ENCODE measurements around the gene EEF1AKMT3. TPM values are rescaled to one million over a fixed set of nuclear protein-coding genes. Genes with fewer than 3 reads are reported as not detected.

EEF1AKMT3 gene
- total and polyA plus RNA-seq, 2 of the 4 experiments (the other 2 are of a cell fraction) = 3.2 to 8.1 TPM

DNA sequence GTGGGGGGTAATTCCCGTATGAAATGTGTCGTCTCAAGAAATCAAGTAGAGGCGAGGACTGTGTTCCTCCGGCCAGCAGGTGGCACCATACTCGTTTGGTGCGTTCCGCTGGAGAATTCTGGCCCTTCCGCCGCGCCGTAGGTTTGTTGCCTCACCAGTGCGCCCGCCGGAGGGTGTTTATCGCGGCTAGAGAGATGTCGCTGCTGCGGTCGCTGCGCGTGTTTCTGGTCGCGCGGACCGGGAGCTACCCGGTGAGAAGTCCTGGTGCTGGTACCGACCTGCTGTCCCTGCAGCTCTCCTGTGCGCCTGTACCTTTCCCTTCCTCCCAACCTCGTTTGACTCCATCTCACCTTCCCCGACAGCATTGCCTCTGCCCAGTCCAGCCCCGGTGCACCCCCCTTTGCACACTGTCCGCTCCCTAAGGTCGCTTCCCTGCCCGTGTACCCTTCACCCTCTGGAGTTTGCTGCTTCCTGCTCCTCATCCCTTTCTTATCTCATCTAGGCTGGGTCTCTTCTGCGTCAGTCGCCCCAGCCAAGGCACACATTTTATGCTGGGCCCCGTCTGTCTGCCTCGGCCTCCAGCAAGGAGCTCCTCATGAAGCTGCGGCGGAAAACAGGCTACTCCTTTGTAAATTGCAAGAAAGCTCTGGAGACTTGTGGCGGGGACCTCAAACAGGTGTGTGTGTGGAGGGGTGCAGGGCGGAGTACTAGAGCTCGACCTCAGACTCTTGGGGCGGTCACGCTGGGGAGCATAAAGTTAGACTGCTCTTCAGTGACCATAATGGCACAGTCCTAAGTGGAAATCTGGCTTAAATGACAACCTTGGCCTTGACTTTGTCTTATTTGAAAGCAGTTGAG is 10.4 kb downstream of the EEF1AKMT3 start, which contains the start of gene TSFM:
TSS of gene TSFM (plus strand) at position 180 of the 858 bp plus-strand sequence. CDS start at position 195, 15 bp downstream.
- Histone ChIP-seq H3K4me2 (ENCODE audit: low read depth, low read length) (peak within 1 kb of the TSS; percentile 98), H3K79me1 (ENCODE audit: low read depth in 1 of 2, low read length in 2 of 2) (peaks cover 14 to 24% of the 10 kb centered on the region in 2 experiments; a peak in 3 of 4 replicates), H2BK5ac (ENCODE audit: low read depth, low read length, poor library complexity, severe bottlenecking) (peak within 1 kb of the TSS; percentile 63), H3K9me1 (ENCODE audit: insufficient read depth, low read length) (no peaks in the 10 kb centered on the region), H2BK15ac (ENCODE audit: low read depth, low read length) (no peak within 1 kb of the TSS), H3K23ac (ENCODE audit: low read depth, low read length) (peak within 1 kb of the TSS; percentile 69; the same call in 1 of the 2 replicates), H3K4ac (ENCODE audit: low read depth, low read length) (peak within 1 kb of the TSS; percentile 80), H3K4me3 (ENCODE audit: insufficient read depth, low read depth, low read length) (peak within 1 kb of the TSS; percentile 94), H3K56ac (ENCODE audit: extremely low read depth, insufficient read depth, low read length) (peak within 1 kb of the TSS; percentile 72), H4K20me1 (ENCODE audit: insufficient read depth, low read length) (no peaks in the 10 kb centered on the region), H2AFZ (replicated peaks; ENCODE audit: low read length, poor library complexity) (peak within 1 kb of the TSS; percentile 98), H4K91ac (ENCODE audit: insufficient read depth, low read depth, low read length) (peak within 1 kb of the TSS; percentile 70), H3K14ac (replicated peaks; ENCODE audit: low read depth, low read length) (peak within 1 kb of the TSS; percentile 82; the same call in 1 of the 2 replicates), H2AK9ac (replicated peaks; ENCODE audit: low read depth, low read length, poor library complexity) (peak within 1 kb of the TSS; percentile 94), H3K36me3 (ENCODE audit: control insufficient read depth, insufficient read depth, low read length) (peaks cover 8% of the 10 kb centered on the region), H3K27ac (ENCODE audit: insufficient read depth, low read length) (peak within 1 kb of the TSS; percentile 73), H3K4me1 (ENCODE audit: control insufficient read depth, insufficient read depth, low read length) (0 out of 2 replicates have a peak, but pooled peaks cover 2% of the 10 kb centered on the region), H2AK5ac (ENCODE audit: low read depth, low read length) (peak within 1 kb of the TSS; percentile 62), H4K5ac (ENCODE audit: low read depth, low read length) (peak within 1 kb of the TSS; percentile 88), H3K9ac (ENCODE audit: low read depth, low read length) (peak within 1 kb of the TSS; percentile 92), H3K27me3 (ENCODE audit: control insufficient read depth, insufficient read depth, low read length) (no peaks in the 10 kb centered on the region), H3K9me3 (ENCODE audit: control insufficient read depth, insufficient read depth, low read length) (no peaks in the 10 kb centered on the region), H2BK120ac (ENCODE audit: low read depth, low read length) (no peak within 1 kb of the TSS), H4K8ac (ENCODE audit: low read depth in 2 of 2, low read length in 2 of 2) (peak within 1 kb of the TSS; percentile 63 to 96), H2BK20ac (ENCODE audit: low read depth, low read length) (no peak within 1 kb of the TSS), H3K18ac (ENCODE audit: low read depth, low read length) (no peak within 1 kb of the TSS)
- no TSS peak for BruUV-seq (replicated peaks)
- ChIA-PET POLR2A (ENCODE audit: unreplicated experiment) (interaction anchor here (0.9 kb wide), 1 partner anchor 11 kb away, joined by 4 read pairs; no protein-coding TSS in a partner anchor), CTCF (interaction anchor here (0.6 to 1.0 kb wide), 7 partner anchors 15 to 1868 kb away, joined by 3 to 6 read pairs (median 3); no protein-coding TSS in a partner anchor)
- in situ Hi-C loops (cut with MboI; ENCODE audit: low sequenced_read_pairs) = no loop called here
- ATAC-seq (ENCODE audit: low read depth) (peak; percentile 98), DNase-seq (peak; percentile 93)
- 1% methylated on average over 14 of the region's 45 CpGs; no CpG with 5 or more reads in 1 of the 2 experiments for WGBS, 2 experiments (ENCODE audit: extremely low coverage in 2 of 2, insufficient read length in 1 of 2)
- dilution Hi-C loops (cut with HindIII; ENCODE audit: low sequenced_read_pairs, unreplicated experiment) = no loop called here
- TF ChIP-seq POLR2A (IDR thresholded peaks at IDR 0.05; ENCODE audit: low read depth, low read length) (peak; percentile 61), RCOR1 (IDR thresholded peaks at IDR 0.05; ENCODE audit: insufficient replicate concordance, low read length) (no peak), MAZ (IDR thresholded peaks at IDR 0.05; ENCODE audit: borderline replicate concordance, low read depth, low read length) (peak; percentile 71; the same call in 1 of the 2 replicates), CEBPB (IDR thresholded peaks at IDR 0.05; ENCODE audit: low read depth, low read length) (peak; percentile 97), RFX5 (IDR thresholded peaks at IDR 0.05; ENCODE audit: low read depth, low read length) (no peak), CHD1 (IDR thresholded peaks at IDR 0.05; ENCODE audit: low read depth, low read length) (no peak), FOS (IDR thresholded peaks at IDR 0.05; ENCODE audit: low read depth, low read length) (no peak), BHLHE40 (IDR thresholded peaks at IDR 0.05; ENCODE audit: low read depth, low read length) (peak; percentile 20; the same call in 1 of the 2 replicates), SMC3 (IDR thresholded peaks at IDR 0.05; ENCODE audit: low read depth, low read length) (peak; percentile 49; the same call in 1 of the 2 replicates), MXI1 (IDR thresholded peaks at IDR 0.05; ENCODE audit: borderline replicate concordance, low read depth, low read length) (peak; percentile 84), NFE2L2 (IDR thresholded peaks at IDR 0.05; ENCODE audit: low read depth, low read length) (no peak), RAD21 (IDR thresholded peaks at IDR 0.05; ENCODE audit: low read length) (peak; percentile 50)
- TF ChIP-seq, protein P1, sequence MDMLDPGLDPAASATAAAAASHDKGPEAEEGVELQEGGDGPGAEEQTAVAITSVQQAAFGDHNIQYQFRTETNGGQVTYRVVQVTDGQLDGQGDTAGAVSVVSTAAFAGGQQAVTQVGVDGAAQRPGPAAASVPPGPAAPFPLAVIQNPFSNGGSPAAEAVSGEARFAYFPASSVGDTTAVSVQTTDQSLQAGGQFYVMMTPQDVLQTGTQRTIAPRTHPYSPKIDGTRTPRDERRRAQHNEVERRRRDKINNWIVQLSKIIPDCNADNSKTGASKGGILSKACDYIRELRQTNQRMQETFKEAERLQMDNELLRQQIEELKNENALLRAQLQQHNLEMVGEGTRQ (IDR thresholded peaks at IDR 0.05; ENCODE audit: low read depth, low read length) = no peak; the same call in 1 of the 2 replicates
- TF ChIP-seq, protein P2, sequence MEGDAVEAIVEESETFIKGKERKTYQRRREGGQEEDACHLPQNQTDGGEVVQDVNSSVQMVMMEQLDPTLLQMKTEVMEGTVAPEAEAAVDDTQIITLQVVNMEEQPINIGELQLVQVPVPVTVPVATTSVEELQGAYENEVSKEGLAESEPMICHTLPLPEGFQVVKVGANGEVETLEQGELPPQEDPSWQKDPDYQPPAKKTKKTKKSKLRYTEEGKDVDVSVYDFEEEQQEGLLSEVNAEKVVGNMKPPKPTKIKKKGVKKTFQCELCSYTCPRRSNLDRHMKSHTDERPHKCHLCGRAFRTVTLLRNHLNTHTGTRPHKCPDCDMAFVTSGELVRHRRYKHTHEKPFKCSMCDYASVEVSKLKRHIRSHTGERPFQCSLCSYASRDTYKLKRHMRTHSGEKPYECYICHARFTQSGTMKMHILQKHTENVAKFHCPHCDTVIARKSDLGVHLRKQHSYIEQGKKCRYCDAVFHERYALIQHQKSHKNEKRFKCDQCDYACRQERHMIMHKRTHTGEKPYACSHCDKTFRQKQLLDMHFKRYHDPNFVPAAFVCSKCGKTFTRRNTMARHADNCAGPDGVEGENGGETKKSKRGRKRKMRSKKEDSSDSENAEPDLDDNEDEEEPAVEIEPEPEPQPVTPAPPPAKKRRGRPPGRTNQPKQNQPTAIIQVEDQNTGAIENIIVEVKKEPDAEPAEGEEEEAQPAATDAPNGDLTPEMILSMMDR (conservative IDR thresholded peaks at IDR 0.05; ENCODE audit: low read depth, low read length) = peak; percentile 97
- intact Hi-C loops (cut with micrococcal nuclease) = loop anchor here (1.0 kb wide), 2 partner anchors 31 to 122 kb away; partner anchors contain the start of gene CDK4
